Lower leg skin (tissue), 3 donors: Measurements from ENCODE around the gene FBXO5.

Experiments
- CTCF ChIP-seq, 3 donors: fragments of 450-650 bp; IDR thresholded peaks; one replicate each; pipeline ENCODE4 v1.5.1; 2016; ENCODE audit warnings: antibody characterized with exemption in 3 of 3, mild to moderate bottlenecking in 3 of 3, moderate library complexity in 2 of 3
- POLR2A ChIP-seq, 2 donors: fragments of 450-650 bp; IDR thresholded peaks; one replicate each; pipeline ENCODE4 v1.6.1; 2016 to 2017; ENCODE audit warnings: antibody characterized with exemption in 2 of 2, mild to moderate bottlenecking in 1 of 2, moderate library complexity in 1 of 2

GRCh38 chr6:152943260-152943897 is 39.5 kb downstream of the FBXO5 start:
- TF ChIP-seq CTCF (IDR thresholded peaks at IDR 0.05) (no peak), POLR2A (IDR thresholded peaks at IDR 0.05) (no peak)
